Esophagus squamous epithelium (tissue), 4 donors: ENCODE data around the gene USF2.

Experiments
- CTCF ChIP-seq, 6 experiments: fragments of 450-650 bp in 4 of 6; fragments of 200-600 bp in 2 of 6; sonication (generic) in 2 of 6; IDR thresholded peaks; one replicate each; pipeline ENCODE4 v1.5.1; 2016 to 2019; ENCODE audit warnings: antibody characterized with exemption in 6 of 6, mild to moderate bottlenecking in 4 of 6, moderate library complexity in 4 of 6
- POLR2A ChIP-seq, 4 donors: fragments of 450-650 bp; IDR thresholded peaks; one replicate each; pipeline ENCODE4 v1.6.1; 2017; ENCODE audit warnings: antibody characterized with exemption in 4 of 4, mild to moderate bottlenecking in 4 of 4, moderate library complexity in 3 of 4

- TF ChIP-seq CTCF (IDR thresholded peaks at IDR 0.05) (peak in 3 of 6 experiments; percentile 4 to 17 (median 17)), POLR2A (IDR thresholded peaks at IDR 0.05) (peak in 3 of 4 donors; percentile 39 to 81 (median 75))
Measured at GRCh38 chr19:35248310-35249145, 20.2 kb upstream of the USF2 start, which contains the start of gene LSR.
